DMS153 treated with DMSO at 0.1 percent for 48 hours (cell line): Measurements from ENCODE around the gene PDGFRB.

Source experiments
- DNase-seq: peaks from one replicate; lab custom pipeline; 2025; ENCODE audit not compliant: unreplicated experiment; lab: John Stamatoyannopoulos, UW

Gene PDGFRB

GRCh38 chr5:150133581-150134197 lies 22.0 kb downstream of the PDGFRB start:
- no peak for DNase-seq

GRCh38 chr5:150132740-150133139 lies 22.9 kb downstream of the PDGFRB start:
- no peak for DNase-seq

GRCh38 chr5:150131978-150132694 lies 23.5 kb downstream of the PDGFRB start:
- no peak for DNase-seq

GRCh38 chr5:150131461-150131860 lies 24.2 kb downstream of the PDGFRB start:
- DNase-seq, result no peak

- no peak for DNase-seq
Measured at GRCh38 chr5:150130493-150130922, 25.1 kb downstream of the PDGFRB start.

- DNase-seq, result peak; percentile 15
Measured at GRCh38 chr5:150129813-150130492, 25.7 kb downstream of the PDGFRB start.

GRCh38 chr5:150129454-150129812 lies 26.2 kb downstream of the PDGFRB start:
- DNase-seq, result no peak

- DNase-seq, result no peak
Measured at GRCh38 chr5:150126921-150127265, 28.8 kb downstream of the PDGFRB start.

- no peak for DNase-seq
Measured at GRCh38 chr5:150126199-150126920, 29.3 kb downstream of the PDGFRB start.

GRCh38 chr5:150125334-150125733 lies 30.3 kb downstream of the PDGFRB start:
- DNase-seq, result no peak

GRCh38 chr5:150124596-150124995 lies 31.0 kb downstream of the PDGFRB start:
- no peak for DNase-seq

GRCh38 chr5:150124111-150124557 lies 31.5 kb downstream of the PDGFRB start:
- no peak for DNase-seq

GRCh38 chr5:150123542-150123941 lies 32.1 kb downstream of the PDGFRB start:
- no peak for DNase-seq

GRCh38 chr5:150122536-150123481 lies 32.8 kb downstream of the PDGFRB start:
- DNase-seq, result no peak

GRCh38 chr5:150122158-150122510 lies 33.5 kb downstream of the PDGFRB start:
- DNase-seq, result no peak

- no peak for DNase-seq
Measured at GRCh38 chr5:150121448-150122157, 34.0 kb downstream of the PDGFRB start.

GRCh38 chr5:150120617-150121447 lies 34.8 kb downstream of the PDGFRB start:
- DNase-seq, result no peak

- DNase-seq, result no peak
Measured at GRCh38 chr5:150120062-150120441, 35.6 kb downstream of the PDGFRB start.

- DNase-seq, result no peak
Measured at GRCh38 chr5:150119421-150120061, 36.1 kb downstream of the PDGFRB start.
